ENCODE measurements around the gene POLR3C.

The POLR3C gene, protein sequence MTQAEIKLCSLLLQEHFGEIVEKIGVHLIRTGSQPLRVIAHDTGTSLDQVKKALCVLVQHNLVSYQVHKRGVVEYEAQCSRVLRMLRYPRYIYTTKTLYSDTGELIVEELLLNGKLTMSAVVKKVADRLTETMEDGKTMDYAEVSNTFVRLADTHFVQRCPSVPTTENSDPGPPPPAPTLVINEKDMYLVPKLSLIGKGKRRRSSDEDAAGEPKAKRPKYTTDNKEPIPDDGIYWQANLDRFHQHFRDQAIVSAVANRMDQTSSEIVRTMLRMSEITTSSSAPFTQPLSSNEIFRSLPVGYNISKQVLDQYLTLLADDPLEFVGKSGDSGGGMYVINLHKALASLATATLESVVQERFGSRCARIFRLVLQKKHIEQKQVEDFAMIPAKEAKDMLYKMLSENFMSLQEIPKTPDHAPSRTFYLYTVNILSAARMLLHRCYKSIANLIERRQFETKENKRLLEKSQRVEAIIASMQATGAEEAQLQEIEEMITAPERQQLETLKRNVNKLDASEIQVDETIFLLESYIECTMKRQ

DNA sequence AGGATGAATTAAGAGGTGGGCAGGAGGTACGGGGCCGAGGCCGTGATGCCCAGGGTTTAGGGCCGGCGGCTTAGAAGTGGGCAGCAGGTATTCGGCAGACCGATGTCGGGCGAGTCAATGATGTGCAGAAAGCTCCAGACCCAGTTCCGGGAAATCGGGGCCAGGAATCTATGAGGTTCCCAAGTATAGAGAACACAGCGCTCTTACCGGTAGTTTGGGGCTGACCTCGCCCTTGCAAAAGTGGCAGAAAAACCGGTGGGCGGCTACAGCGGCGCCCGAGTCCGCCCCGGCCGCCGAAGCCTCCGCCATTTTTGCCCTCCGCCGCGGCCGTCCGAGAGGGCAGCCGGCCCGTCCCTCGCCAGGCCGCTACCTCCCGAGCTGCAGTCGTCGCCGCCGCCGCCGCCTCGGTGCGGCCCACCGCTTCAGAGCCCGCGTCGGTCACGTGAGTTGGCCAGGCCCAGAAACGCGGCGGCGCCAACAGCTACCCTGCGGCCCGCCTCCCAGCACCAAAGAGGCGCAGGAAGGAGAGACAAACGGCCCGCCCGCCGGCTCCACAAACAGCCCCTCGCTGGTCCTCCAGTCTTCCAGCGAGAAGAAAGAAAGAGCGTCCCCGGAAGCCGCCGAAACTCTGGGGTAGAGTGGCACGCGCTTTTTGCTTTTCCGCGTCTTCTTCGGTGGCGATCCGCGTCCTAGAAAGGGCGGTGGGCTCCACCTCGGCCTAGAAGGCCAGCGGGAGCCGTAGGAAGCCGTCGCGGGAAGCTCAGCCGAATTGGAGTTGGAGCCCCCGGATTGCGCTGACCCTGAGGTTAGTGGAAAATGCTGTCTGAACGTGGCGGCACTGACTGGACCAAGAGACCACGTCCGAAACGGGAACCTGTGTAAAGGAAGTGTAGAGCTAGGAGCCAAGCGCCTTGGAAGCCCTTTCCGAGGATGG, at the start of gene POLR3C, which contains the start of gene RNF115:
Gene POLR3C (plus strand): TSS at position 636 of the 934 bp plus-strand sequence. CDS start 1,577 bp downstream, outside the sequence.
Gene RNF115 (minus strand): TSS at position 531 of the 934 bp plus-strand sequence. CDS start 222 bp downstream, at position 309.
- Histone ChIP-seq H3K27me3 (ENCODE audit: low read length) (no peaks in the 10 kb centered on the region), H3K27ac (ENCODE audit: low read depth, low read length) (peak within 1 kb of the TSS; percentile 55), H3K9me3 (ENCODE audit: insufficient read depth, low read length) (no peaks in the 10 kb centered on the region), H3K9me2 (replicated peaks; ENCODE audit: insufficient read depth, low read length) (no peaks in the 10 kb centered on the region), H3K4me3 (ENCODE audit: insufficient read depth, low read length, poor library complexity, severe bottlenecking) (peak within 1 kb of the TSS; percentile 81), H4K20me1 (ENCODE audit: low read depth, low read length) (no peaks in the 10 kb centered on the region), H3K9ac (ENCODE audit: low read length) (peak within 1 kb of the TSS; percentile 84), H2AFZ (ENCODE audit: low read depth, low read length, severe bottlenecking) (peak within 1 kb of the TSS; percentile 91), H3K4me2 (ENCODE audit: low read depth, low read length, poor library complexity, severe bottlenecking) (peak within 1 kb of the TSS; percentile 97), H3F3A (ENCODE audit: insufficient read depth) (no peaks in the 10 kb centered on the region), H3K36me3 (ENCODE audit: low read length) (peaks cover 26% of the 10 kb centered on the region), H3K79me2 (ENCODE audit: insufficient read depth, low read length) (peaks cover 28% of the 10 kb centered on the region)
- TF ChIP-seq, protein P1, sequence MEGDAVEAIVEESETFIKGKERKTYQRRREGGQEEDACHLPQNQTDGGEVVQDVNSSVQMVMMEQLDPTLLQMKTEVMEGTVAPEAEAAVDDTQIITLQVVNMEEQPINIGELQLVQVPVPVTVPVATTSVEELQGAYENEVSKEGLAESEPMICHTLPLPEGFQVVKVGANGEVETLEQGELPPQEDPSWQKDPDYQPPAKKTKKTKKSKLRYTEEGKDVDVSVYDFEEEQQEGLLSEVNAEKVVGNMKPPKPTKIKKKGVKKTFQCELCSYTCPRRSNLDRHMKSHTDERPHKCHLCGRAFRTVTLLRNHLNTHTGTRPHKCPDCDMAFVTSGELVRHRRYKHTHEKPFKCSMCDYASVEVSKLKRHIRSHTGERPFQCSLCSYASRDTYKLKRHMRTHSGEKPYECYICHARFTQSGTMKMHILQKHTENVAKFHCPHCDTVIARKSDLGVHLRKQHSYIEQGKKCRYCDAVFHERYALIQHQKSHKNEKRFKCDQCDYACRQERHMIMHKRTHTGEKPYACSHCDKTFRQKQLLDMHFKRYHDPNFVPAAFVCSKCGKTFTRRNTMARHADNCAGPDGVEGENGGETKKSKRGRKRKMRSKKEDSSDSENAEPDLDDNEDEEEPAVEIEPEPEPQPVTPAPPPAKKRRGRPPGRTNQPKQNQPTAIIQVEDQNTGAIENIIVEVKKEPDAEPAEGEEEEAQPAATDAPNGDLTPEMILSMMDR (IDR thresholded peaks at IDR 0.05; ENCODE audit: insufficient read depth, low read length, poor library complexity, severe bottlenecking) = no peak
- no peak for TF ChIP-seq EZH2phosphoT487 (conservative IDR thresholded peaks at IDR 0.05; ENCODE audit: low read length)

DNA sequence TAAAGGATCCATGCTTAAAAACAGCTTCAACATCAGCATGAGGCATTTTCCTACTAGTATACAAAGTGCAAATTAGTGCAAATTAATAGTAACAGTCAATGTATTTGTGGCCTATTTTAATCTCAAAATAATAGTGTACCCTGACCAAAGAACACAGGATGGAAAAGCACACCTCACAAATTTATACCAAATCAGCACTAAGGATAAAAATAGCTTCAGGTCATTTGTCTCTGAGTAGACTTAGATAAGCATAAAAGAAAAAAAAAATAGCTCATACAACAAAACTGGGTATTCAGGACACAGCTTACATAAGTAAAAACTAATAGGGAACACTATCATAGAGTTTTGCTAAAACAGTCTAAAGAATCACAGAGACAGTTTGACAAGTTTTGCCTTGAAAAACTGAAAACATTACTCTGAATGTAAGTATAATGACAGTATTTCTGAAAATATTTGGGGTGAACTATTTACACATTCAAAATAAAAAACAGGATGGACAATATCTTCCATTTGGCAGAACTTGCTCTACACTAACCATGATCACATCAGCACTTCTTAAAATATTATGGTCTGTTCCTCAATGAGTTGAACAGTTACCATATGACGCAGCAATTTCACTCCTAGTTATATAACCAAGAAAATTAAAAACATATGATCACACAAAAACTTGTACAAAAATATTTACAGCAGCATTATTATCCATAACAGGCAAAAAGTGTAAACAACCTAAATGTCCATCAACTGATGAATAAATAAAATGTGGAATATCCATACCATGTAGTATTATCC, 46.4 kb upstream of the POLR3C start:
- no peak for TF ChIP-seq EZH2phosphoT487 (conservative IDR thresholded peaks at IDR 0.05; ENCODE audit: low read length)
- TF ChIP-seq, protein P1 (IDR thresholded peaks at IDR 0.05; ENCODE audit: insufficient read depth, low read length, poor library complexity, severe bottlenecking) = no peak

GRCh38 chr1:145778146-145778540, 45.9 kb upstream of the POLR3C start:
- no peak overlapping the region for H3K9ac ChIP-seq (ENCODE audit: low read length)
- no peaks in the 10 kb centered on the region for H3F3A ChIP-seq (ENCODE audit: insufficient read depth)
- H3K4me2 ChIP-seq (ENCODE audit: low read depth, low read length, poor library complexity, severe bottlenecking) = no peak overlapping the region
- no peak overlapping the region for H2AFZ ChIP-seq (ENCODE audit: low read depth, low read length, severe bottlenecking)
- no peaks in the 10 kb centered on the region for H3K9me2 ChIP-seq (replicated peaks; ENCODE audit: insufficient read depth, low read length)
- no peak overlapping the region for H3K4me3 ChIP-seq (ENCODE audit: insufficient read depth, low read length, poor library complexity, severe bottlenecking)
- no peaks in the 10 kb centered on the region for H3K36me3 ChIP-seq (ENCODE audit: low read length)
- no peaks in the 10 kb centered on the region for H3K79me2 ChIP-seq (ENCODE audit: insufficient read depth, low read length)
- no peaks in the 10 kb centered on the region for H4K20me1 ChIP-seq (ENCODE audit: low read depth, low read length)
- TF ChIP-seq, protein P1 (IDR thresholded peaks at IDR 0.05; ENCODE audit: insufficient read depth, low read length, poor library complexity, severe bottlenecking) = no peak
- no peak for TF ChIP-seq EZH2phosphoT487 (conservative IDR thresholded peaks at IDR 0.05; ENCODE audit: low read length)
- H3K27me3 ChIP-seq (ENCODE audit: low read length) = no peaks in the 10 kb centered on the region
- H3K27ac ChIP-seq (ENCODE audit: low read depth, low read length) = no peak overlapping the region
- no peaks in the 10 kb centered on the region for H3K9me3 ChIP-seq (ENCODE audit: insufficient read depth, low read length)

More for the DNA sequence above, 46.4 kb upstream of the POLR3C start:
- Histone ChIP-seq H3F3A (ENCODE audit: insufficient read depth) (no peaks in the 10 kb centered on the region), H3K4me2 (ENCODE audit: low read depth, low read length, poor library complexity, severe bottlenecking) (no peak overlapping the region), H3K27me3 (ENCODE audit: low read length) (no peaks in the 10 kb centered on the region), H3K27ac (ENCODE audit: low read depth, low read length) (no peak overlapping the region), H2AFZ (ENCODE audit: low read depth, low read length, severe bottlenecking) (no peak overlapping the region), H3K36me3 (ENCODE audit: low read length) (no peaks in the 10 kb centered on the region), H3K4me3 (ENCODE audit: insufficient read depth, low read length, poor library complexity, severe bottlenecking) (no peak overlapping the region), H3K9me3 (ENCODE audit: insufficient read depth, low read length) (no peaks in the 10 kb centered on the region), H3K9ac (ENCODE audit: low read length) (no peak overlapping the region), H4K20me1 (ENCODE audit: low read depth, low read length) (no peaks in the 10 kb centered on the region), H3K79me2 (ENCODE audit: insufficient read depth, low read length) (no peaks in the 10 kb centered on the region), H3K9me2 (replicated peaks; ENCODE audit: insufficient read depth, low read length) (no peaks in the 10 kb centered on the region)
